Cerebellar nuclear complex (tissue), 1 donor: ENCODE measurements around the gene ZSCAN4.
A peak's percentile ranks its signal among the peaks of the same experiment; 100 is the strongest.

Experiments
- DNase-seq, 2 experiments: peaks; one replicate each; lab custom pipeline; 2025; lab: John Stamatoyannopoulos, UW

ZSCAN4 gene, protein sequence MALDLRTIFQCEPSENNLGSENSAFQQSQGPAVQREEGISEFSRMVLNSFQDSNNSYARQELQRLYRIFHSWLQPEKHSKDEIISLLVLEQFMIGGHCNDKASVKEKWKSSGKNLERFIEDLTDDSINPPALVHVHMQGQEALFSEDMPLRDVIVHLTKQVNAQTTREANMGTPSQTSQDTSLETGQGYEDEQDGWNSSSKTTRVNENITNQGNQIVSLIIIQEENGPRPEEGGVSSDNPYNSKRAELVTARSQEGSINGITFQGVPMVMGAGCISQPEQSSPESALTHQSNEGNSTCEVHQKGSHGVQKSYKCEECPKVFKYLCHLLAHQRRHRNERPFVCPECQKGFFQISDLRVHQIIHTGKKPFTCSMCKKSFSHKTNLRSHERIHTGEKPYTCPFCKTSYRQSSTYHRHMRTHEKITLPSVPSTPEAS

DNA sequence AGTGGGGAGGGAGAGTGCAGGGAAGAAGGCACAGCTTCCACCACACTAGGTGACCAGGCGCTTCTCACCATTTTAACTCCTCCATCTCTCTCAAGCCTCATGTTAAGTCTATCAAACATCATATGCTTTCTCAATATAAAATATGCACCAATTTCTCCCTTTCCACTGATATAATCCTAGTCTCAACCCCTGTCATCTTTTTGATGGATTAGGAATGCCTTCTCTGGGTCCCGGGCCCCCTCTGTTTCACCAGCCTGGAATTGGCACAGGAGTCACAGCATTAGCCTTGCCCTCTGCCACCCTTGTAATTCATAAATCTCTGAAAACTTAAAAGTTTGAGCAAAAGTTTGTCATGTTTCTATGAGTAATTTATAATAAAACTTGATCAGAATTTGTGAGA, at the start of gene ZSCAN4:
TSS of gene ZSCAN4 (plus strand) at position 301 of the 400 bp plus-strand sequence. CDS start 7,211 bp downstream, outside the sequence.
- DNase-seq, result no peak

DNA sequence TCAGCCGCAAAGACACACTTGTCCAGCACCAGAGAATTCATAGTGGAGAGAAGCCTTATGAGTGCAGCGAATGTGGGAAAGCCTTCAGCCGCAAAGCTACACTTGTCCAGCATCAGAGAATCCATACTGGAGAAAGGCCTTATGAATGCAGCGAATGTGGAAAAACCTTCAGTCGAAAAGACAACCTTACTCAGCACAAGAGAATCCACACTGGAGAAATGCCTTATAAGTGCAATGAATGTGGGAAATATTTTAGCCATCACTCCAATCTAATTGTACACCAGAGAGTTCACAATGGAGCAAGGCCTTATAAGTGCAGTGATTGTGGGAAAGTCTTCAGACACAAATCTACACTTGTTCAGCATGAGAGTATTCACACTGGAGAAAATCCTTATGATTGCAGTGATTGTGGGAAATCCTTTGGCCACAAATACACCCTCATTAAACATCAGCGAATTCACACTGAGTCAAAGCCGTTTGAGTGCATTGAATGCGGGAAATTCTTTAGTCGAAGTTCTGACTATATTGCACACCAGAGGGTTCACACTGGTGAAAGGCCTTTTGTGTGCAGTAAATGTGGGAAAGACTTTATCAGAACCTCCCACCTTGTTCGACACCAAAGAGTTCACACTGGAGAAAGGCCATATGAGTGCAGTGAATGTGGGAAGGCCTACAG, 47.9 kb upstream of the ZSCAN4 start:
- DNase-seq, result no peak

DNA sequence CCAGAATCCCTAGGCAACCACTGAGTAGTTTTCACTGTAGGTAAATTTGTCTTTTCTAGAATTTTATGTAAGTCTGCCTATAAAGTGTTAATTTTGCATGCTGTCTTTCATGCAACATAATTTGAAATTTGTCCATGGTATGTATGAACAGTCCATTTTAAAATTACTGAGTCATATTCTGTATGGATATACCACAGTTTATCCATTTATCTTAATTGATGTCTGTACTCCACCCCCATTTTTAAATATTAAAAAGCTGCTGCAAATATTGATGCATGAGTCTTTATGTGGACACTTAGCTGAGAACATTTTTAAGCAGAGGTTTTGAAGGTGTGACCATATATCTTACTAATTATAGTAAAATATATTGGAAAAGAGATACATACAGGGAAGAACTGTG, 45.6 kb upstream of the ZSCAN4 start:
- DNase-seq, result no peak

DNA sequence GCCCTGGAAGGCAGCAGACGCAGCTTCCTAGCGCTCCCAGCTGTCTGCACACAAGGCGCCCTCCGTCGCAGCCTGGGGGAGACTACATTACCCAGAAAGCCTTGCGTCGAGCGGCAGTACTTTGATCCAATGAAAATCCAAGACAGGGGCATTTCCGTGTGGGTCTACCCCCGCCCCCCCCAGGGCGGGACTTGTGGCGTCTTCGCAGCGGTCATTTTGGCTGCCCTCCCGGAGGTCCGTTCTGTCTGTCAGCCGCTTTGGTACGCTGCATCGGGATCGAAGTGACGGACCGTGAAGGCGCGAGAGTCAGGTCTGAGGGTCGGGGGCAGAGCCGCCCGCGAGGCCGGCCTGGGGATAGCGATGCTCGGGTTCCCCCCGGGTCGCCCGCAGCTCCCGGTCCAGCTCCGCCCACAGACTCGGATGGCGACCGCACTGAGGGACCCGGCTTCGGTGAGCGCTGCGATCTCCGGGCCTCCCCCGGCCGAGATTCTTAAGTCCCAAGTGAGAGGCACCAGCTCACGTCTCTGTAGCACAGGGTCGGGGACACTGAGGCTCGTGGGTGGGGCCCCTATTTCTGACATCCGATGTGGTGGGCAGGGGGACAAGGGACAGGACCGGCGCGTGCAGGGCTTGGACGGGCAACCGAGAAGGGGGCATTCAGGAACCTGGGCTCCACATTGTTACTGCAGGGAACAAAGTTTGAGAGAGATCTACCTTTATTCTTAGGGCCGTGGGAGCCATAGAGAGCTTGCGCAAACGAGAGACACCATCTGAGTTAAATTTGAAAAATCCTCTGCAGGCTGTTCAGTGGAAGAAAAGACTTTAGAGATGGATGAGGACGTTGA, 35.5 kb upstream of the ZSCAN4 start, which contains the start of gene ZNF211:
TSS of gene ZNF211 (plus strand) at position 182 of the 845 bp plus-strand sequence. CDS start at position 361, 179 bp downstream.
- peak; percentile 71 to 90 for DNase-seq

DNA sequence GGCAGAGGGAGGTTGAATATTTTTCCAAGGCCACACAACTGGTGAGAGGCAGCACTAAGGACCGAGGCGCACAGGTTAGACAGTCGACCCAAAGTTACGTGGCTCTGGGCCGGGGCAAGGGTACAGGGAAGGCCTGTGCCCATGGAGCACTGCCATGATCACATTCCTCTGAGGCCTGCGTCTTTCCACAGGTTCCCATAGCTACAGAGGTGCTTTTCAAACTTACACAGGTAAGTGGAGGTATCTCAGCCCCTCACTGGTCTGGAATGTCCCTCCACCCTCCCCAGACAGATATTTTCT, 35.0 kb upstream of the ZSCAN4 start:
- no peak for DNase-seq

DNA sequence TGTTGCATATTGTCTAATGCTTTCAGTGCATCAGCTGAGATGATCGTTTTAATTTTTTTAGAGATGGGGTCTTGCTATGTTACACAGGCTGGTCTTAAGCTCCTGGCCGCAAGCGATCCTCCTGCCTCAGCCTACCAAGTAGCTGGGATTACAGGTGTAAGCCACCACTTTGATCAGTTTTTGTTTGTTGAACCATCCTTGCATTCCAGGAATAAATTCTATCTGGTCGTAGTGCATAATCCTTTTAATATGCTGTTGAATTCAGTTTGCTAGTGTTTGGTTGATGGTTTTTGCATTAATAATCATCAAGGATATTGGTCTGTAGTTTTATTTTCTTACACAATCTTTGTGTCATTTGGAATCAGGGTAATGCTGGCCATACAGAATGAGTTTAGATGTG, 31.4 kb upstream of the ZSCAN4 start:
- no peak for DNase-seq

DNA sequence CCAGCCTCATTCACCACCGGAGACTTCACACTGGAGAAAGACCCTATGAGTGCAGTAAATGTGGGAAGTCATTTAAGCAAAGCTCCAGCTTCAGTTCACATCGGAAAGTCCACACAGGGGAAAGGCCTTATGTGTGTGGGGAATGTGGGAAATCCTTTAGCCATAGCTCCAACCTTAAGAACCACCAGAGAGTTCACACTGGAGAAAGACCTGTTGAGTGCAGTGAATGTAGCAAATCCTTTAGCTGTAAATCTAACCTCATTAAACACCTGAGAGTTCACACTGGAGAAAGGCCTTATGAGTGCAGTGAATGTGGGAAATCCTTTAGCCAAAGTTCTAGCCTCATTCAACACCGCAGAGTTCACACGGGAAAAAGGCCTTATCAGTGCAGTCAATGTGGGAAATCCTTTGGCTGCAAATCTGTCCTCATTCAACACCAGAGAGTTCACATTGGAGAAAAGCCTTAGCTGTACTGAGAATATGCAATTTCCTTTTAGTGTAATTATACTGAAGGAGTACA, 27.0 kb upstream of the ZSCAN4 start:
- no peak for DNase-seq

DNA sequence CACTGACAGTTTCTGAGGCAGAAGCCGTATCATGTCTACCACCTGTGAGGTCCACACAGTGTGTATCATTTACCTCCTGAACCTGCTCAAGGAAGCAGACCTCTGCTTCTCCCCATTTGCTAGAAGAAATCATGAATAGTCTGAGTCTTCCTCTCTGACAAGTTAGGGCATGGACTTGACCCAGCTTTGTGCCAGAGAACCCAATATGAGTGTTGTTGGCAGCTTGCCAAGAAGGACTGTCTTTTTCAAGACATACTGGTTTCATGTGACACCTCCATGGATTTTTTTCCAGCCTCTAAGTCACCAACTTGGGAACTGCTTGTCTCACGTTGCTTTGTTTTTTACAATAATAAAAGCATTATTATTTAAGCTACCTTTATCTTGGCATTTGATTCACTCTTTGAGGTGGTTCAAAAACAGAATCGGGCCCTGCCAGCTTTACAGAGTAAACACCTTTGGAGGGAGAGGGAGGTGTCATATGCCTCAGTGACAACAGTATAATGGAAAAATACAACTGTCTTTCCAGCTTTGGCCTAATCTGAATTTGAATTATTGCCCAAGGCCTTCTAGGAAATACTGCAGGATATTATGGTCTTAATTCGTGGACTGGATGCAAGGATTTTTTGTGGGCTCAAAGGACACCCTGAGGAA, 26.2 kb upstream of the ZSCAN4 start:
- DNase-seq, result no peak

DNA sequence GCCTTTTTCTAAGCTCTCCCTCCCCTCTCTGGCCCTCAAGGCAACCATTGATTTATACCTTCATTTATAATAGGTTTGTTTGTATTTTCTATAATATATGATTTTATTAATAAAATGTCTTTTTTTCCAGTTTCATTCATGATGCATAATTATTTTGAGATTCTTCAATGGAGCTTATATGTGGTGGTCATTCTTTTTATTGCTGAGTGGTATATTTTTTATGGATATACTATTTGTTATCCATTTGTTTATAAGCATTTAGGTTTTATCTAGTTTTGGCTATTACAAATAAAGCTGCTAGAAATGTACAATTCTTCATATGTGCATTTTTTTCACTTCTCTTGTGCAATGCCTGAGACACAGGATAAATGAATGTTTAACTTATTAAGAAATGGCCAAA, 25.0 kb upstream of the ZSCAN4 start:
- DNase-seq, result no peak

DNA sequence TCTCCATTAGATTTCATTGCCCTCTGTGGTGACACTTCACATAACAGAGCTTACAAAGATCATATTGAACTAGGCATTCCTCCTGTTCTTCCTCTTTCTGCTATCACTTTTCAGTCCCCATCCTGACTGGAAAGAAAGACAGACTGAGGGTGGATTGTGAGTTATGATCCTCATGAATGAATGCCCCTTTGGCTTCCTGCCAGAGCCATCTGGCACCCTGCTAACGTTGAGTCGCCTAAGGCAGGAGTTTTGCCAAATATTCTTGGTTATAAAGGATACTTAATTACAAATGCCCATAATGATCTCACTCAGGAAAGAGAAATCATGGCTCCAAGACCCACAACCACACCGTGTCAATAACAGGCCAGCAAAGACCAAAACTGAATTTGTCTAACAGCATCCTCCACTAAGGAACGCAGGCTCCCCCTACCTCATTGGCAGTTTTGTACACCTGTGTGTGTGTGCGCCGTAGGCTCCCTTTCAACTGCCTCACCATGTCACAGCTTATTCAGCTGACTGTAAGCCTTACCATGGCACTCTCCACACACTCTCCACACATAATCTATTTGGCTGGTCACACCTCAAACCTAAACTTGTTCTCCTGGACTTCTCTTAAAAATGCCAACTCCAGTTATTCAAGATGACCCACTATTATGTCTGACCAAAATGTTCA, 20.3 kb upstream of the ZSCAN4 start:
- DNase-seq, result no peak

DNA sequence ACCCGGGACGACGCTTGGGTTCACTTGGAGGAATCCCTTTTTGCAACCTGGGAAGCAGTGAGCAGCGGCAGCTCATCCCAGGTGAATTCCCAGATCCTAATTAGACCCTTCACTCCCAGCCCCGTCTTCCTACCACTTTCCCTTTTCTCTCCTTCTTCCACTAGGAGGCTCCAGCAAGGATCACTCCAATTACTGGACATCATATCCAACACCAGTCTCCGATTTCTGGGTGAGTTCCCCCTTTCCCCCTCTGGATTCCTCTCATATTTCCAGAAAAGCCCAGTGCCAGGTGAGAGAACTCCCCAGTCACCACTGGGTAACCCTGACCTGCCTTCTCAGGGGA, 17.1 kb upstream of the ZSCAN4 start:
- DNase-seq, result no peak

DNA sequence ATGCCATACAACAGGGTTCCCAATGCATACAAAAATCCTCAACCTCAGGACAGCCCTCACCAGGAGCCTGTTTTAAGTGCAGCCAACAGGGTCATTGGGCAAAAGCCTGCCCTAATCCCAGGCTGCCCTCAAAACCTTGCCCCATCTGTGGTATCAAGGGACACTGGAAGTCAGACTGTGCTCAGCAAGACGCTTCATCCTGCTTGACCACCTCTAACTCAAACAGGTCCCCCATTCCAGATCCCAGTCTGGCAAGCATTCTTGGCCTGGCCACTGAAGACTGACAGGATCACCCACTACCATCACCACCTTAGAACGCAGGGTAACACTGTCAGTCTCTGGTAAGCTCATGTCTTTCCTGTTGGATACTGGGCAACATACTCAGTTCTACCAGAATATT, 15.0 kb upstream of the ZSCAN4 start:
- DNase-seq, result no peak

DNA sequence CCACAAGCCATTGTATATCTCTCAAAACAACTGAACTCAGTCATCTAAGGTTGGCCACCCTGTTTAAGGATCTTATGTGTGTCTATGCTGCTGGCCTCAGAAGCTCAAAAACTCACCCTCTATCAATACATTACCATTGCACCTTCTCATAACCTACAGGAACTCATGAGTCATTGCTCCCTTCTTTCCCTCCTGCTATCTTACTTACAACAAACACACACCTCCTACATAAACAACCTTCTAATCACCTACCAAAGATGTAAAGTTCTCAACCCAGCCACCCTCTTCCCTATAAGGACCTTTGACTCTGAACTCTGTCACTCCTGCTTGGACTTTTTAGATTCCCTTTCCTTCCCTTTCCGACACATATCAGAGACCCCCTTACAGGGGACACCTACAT, 13.3 kb upstream of the ZSCAN4 start:
- no peak for DNase-seq

DNA sequence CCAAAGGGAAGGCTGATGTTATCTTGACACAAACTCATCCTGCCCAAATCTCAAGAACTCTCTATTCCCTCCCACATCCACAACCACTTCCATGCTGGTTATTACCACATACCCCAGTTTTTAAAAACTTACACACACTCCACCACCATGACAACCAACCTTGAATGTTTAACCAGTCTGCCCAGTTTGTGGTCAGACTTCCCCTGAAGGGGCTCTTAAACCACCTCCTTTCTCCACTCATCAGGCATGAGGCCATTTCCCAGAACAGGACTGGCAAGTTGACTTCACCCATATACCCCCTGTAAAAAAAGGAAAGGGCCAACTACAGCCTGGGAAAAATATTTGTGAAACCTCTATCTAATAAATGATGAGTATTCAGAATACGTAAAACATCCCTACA, 12.4 kb upstream of the ZSCAN4 start:
- no peak for DNase-seq

DNA sequence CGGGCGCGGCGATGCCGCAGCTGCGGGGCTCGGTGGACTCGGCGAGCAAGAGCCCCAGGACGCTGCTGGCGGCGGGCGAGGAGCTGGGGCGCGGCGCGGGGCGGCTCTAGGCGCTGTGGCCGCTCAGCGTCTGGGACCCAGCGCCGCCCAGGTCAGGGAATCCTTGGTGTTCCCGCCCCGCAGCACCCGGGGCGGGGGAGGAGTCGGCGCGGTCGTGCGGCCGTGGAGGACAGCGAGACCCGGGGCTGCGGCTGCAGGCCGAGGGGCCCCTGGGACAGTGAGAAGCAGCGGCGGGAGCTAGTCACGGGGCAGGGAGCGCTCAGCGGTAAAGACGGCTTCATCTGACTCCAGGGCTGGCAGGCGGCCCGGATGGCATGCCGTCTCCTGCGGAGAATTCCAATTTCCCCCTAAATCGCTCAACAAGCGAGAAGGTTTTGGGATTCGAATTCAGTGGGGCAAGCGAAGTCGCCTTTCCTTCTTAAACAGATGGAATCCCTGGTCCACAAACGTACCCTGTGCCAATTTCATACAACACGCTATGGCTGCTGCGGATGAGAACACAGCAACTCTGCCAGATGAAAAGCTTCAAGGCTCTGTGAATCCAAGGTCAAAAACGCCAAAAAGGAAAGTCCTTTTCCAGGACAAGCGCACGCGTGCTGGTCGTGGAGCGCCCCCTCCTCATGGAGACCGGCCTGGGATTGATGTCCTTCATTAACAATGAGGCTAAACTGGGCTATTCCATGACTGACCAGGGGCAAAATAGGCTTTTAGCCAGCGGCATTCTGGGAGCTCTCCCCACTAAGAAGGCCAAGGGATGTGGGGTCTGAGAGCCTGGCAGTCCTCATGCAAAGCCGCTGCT, 4.2 kb upstream of the ZSCAN4 start:
- peak in 1 of 2 experiments; percentile 43 for DNase-seq

DNA sequence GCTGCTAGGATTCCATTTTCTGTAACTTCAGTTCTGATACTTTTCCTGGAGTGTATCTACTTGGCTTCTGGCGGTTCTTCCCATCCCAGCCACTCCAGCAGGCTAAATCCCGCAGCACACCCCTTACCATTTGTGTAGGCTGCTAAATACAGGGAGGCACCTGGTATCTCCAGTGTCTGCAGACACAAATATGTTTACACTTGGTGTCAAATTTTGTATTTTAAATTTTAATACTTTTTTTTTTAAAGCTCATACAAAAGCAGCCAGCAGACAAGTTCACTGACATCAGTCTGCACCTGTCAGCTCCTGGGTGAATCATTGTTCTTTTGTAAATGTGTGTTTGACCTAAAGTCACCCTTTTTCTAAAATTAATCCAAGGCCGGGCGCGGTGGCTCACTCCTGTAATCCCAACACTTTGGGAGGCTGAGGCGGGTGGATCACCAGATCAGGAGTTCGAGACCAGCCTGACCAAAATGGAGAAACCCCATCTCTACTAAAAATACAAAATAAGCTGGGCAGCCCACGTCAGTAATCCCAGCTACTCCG, 3.4 kb upstream of the ZSCAN4 start:
- DNase-seq, result no peak

DNA sequence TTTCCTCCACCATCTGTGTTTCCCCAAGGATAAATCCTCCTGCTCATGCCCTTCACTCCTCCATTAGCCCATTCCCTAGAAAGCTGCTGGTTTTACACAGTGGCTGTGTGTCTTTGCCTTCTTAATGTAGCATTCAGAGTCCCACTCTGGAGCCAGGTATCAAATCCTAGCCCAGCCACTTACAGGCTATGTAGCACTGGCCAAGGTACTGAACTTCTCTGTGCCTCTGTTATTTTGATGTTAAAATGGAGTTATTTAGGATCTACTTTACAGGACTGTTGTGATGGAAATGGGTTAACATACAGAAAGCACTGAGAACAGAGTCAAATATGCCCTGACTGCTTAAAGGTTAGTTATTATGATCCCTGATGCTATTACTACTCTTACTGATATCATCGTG, 1.5 kb upstream of the ZSCAN4 start:
- DNase-seq, result no peak

DNA sequence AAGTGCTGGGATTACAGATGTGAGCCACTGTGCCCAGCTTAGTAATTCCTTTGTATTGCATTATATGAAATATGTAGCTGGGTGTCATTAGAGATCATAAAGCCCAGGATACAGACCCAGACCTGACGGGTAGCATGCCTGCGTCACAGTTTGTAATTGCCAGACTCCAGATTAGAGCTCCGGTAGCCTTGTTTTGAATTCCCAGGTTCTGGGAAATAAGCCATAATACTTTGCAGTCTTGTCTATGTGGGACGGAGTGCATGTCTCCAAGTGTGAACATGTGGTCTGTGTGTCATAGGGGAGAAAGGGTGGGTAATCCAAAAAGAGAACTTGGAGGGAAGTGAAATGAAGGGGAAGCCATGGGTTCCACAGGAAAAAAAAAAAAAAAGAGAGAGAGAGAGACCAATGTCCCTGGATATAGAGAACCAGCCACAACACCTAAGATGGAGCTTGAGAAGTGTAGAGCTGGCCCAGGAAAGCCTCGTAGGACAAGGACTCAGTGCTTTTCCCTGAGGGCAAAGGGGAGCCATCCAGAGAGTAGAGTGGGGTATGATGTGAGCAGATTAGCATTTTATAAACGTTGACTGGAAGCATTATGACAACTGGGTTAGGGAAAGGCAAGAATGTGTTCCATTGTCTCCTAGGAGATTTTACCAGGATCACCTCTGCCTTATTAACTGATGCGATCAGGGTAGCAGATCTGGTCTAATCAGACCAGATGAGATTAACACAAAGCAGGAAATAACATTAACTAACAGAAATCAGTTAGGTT, 2.6 kb downstream of the ZSCAN4 start:
- no peak for DNase-seq

DNA sequence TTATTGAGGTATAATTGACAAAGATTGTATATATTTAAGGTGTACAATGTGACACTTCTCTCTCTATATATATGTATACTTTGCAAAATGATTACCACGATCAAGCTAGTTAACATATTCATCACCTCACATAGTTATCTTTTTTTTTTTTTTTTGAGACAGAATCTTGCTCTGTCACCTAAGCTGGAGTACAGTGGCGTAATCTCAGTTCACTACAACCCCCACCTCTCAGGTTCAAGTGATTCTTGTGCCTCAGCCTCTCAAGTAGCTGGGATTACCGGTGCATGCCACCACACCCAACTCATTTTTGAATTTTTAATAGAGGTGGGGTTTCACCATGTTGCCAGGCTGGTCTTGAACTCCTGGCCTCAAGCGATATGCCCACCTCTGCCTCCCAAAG, 3.7 kb downstream of the ZSCAN4 start:
- DNase-seq, result no peak
